ENCODE results near the gene PLA2G4C.

Gene PLA2G4C

GRCh38 chr19:48000846-48001245 is 109.8 kb downstream of the PLA2G4C start:
- no peak overlapping the region for H3K4me3 ChIP-seq (ENCODE audit: low read depth in 1 of 2, low read length in 2 of 2)
- no peaks in the 10 kb centered on the region for H3K36me3 ChIP-seq (ENCODE audit: insufficient read depth, low read length)
- no peaks in the 10 kb centered on the region for H4K20me1 ChIP-seq (ENCODE audit: insufficient read depth, low read length)
- no peaks in the 10 kb centered on the region for H3K79me2 ChIP-seq (ENCODE audit: insufficient read depth, low read length)
- no peaks in the 10 kb centered on the region for H3K4me1 ChIP-seq (ENCODE audit: insufficient read depth, low read length)
- H3K27me3 ChIP-seq (ENCODE audit: insufficient read depth, low read length, poor library complexity): no peaks in the 10 kb centered on the region
- H3K9me3 ChIP-seq (ENCODE audit: insufficient read depth, low read length, severe bottlenecking): no peaks in the 10 kb centered on the region
- no peak for TF ChIP-seq EZH2 (IDR thresholded peaks at IDR 0.05; ENCODE audit: borderline replicate concordance, low read depth, low read length, severe bottlenecking)
- no peak overlapping the region for H3K4me2 ChIP-seq (ENCODE audit: insufficient read depth, low read length)
- no peak overlapping the region for H2AFZ ChIP-seq (ENCODE audit: low read depth, low read length)
- DNase-seq (no peak), ATAC-seq (ENCODE audit: insufficient read depth, low read depth) (no peak)
- no peak overlapping the region for H3K9ac ChIP-seq (ENCODE audit: low read depth, low read length)
- no peak overlapping the region for H3K27ac ChIP-seq (ENCODE audit: low read length)

GRCh38 chr19:47998800-47999199 is 111.8 kb downstream of the PLA2G4C start:
- Histone ChIP-seq H3K27ac (ENCODE audit: low read length) (no peak overlapping the region), H3K4me2 (ENCODE audit: insufficient read depth, low read length) (no peak overlapping the region), H3K79me2 (ENCODE audit: insufficient read depth, low read length) (no peaks in the 10 kb centered on the region), H3K4me1 (ENCODE audit: insufficient read depth, low read length) (no peaks in the 10 kb centered on the region), H4K20me1 (ENCODE audit: insufficient read depth, low read length) (no peaks in the 10 kb centered on the region), H3K27me3 (ENCODE audit: insufficient read depth, low read length, poor library complexity) (no peaks in the 10 kb centered on the region), H3K9me3 (ENCODE audit: insufficient read depth, low read length, severe bottlenecking) (no peaks in the 10 kb centered on the region), H3K36me3 (ENCODE audit: insufficient read depth, low read length) (no peaks in the 10 kb centered on the region), H3K9ac (ENCODE audit: low read depth, low read length) (no peak overlapping the region), H2AFZ (ENCODE audit: low read depth, low read length) (no peak overlapping the region), H3K4me3 (ENCODE audit: low read depth in 1 of 2, low read length in 2 of 2) (no peak overlapping the region)
- TF ChIP-seq, protein P1, sequence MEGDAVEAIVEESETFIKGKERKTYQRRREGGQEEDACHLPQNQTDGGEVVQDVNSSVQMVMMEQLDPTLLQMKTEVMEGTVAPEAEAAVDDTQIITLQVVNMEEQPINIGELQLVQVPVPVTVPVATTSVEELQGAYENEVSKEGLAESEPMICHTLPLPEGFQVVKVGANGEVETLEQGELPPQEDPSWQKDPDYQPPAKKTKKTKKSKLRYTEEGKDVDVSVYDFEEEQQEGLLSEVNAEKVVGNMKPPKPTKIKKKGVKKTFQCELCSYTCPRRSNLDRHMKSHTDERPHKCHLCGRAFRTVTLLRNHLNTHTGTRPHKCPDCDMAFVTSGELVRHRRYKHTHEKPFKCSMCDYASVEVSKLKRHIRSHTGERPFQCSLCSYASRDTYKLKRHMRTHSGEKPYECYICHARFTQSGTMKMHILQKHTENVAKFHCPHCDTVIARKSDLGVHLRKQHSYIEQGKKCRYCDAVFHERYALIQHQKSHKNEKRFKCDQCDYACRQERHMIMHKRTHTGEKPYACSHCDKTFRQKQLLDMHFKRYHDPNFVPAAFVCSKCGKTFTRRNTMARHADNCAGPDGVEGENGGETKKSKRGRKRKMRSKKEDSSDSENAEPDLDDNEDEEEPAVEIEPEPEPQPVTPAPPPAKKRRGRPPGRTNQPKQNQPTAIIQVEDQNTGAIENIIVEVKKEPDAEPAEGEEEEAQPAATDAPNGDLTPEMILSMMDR (IDR thresholded peaks at IDR 0.05; ENCODE audit: borderline replicate concordance, extremely low read depth, low read length, poor library complexity, severe bottlenecking): no peak
- TF ChIP-seq EZH2 (IDR thresholded peaks at IDR 0.05; ENCODE audit: borderline replicate concordance, low read depth, low read length, severe bottlenecking): no peak
- no peak for DNase-seq
- no peak for ATAC-seq (ENCODE audit: insufficient read depth, low read depth)
